Measurements from ENCODE around the gene EDN1. TPM values are rescaled to one million over a fixed set of nuclear protein-coding genes. Genes with fewer than 3 reads are reported as not detected.

EDN1 gene
- total RNA-seq, 1 donor from 2014 or later: 2.7 TPM

GRCh38 chr6:12339808-12340487, 49.8 kb downstream of the EDN1 start:
- intact Hi-C loops (cut with micrococcal nuclease): no loop called here
- DNase-seq (no peak), ATAC-seq (no peak)

GRCh38 chr6:12340488-12340818, 50.3 kb downstream of the EDN1 start:
- no peak for ATAC-seq
- DNase-seq: no peak
- intact Hi-C loops (cut with micrococcal nuclease): no loop called here

GRCh38 chr6:12342664-12343063, 52.5 kb downstream of the EDN1 start:
- intact Hi-C loops (cut with micrococcal nuclease): no loop called here
- no peak for DNase-seq
- ATAC-seq: no peak

- no peak for DNase-seq
- no peak for ATAC-seq
- intact Hi-C loops (cut with micrococcal nuclease): no loop called here
These were observed 52.9 kb downstream of the EDN1 start for GRCh38 chr6:12343122-12343439.

- DNase-seq: no peak
- no peak for ATAC-seq
- intact Hi-C loops (cut with micrococcal nuclease): no loop called here
These were observed 53.4 kb downstream of the EDN1 start for GRCh38 chr6:12343440-12344162.

- DNase-seq: no peak
- intact Hi-C loops (cut with micrococcal nuclease): no loop called here
- no peak for ATAC-seq
These were observed 54.1 kb downstream of the EDN1 start for GRCh38 chr6:12344296-12344695.

- no peak for ATAC-seq
- DNase-seq: no peak
- intact Hi-C loops (cut with micrococcal nuclease): no loop called here
These were observed 55.0 kb downstream of the EDN1 start for GRCh38 chr6:12344961-12345693.

- DNase-seq (no peak), ATAC-seq (no peak)
- intact Hi-C loops (cut with micrococcal nuclease): no loop called here
These were observed 55.5 kb downstream of the EDN1 start for GRCh38 chr6:12345694-12346058.

Data from left ventricle myocardium superior (tissue), 1 donor.